ENCODE data around the gene SLC19A1. TPM values are rescaled to one million over a fixed set of nuclear protein-coding genes. Genes with fewer than 3 reads are reported as not detected.

SLC19A1 gene
- total RNA-seq, 1 donor from 2014 or later: 25.6 TPM

DNA sequence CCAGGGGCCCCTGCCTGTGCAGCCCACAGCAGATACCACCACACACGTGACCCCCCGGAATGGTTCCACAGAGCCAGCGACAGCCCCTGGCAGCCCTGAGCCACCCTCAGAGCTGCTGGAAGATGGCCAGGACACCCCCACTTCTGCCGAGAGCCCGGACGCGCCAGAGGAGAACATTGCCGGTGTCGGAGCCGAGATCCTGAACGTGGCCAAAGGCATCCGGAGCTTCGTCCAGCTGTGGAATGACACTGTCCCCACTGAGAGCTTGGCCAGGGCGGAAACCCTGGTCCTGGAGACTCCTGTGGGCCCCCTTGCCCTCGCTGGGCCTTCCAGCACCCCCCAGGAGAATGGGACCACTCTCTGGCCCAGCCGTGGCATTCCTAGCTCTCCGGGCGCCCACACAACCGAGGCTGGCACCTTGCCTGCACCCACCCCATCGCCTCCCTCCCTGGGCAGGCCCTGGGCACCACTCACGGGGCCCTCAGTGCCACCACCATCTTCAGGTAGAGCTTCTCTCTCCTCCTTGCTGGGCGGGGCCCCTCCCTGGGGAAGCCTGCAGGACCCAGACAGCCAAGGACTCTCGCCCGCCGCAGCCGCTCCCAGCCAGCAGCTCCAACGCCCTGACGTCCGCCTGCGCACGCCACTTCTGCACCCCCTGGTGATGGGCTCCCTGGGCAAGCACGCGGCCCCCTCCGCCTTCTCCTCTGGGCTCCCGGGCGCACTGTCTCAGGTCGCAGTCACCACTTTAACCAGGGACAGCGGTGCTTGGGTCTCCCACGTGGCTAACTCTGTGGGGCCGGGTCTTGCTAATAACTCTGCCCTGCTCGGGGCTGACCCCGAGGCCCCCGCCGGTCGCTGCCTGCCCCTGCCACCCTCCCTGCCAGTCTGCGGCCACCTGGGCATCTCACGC is 86.3 kb downstream of the SLC19A1 start:
- H3K27me3 Mint-ChIP-seq: no peaks in the 10 kb centered on the region
- no peak for DNase-seq (ENCODE audit: low spot score, unreplicated experiment)
- H3K36me3 Mint-ChIP-seq (ENCODE audit: insufficient read depth): peaks cover 7% of the 10 kb centered on the region
- TF ChIP-seq, protein P1, sequence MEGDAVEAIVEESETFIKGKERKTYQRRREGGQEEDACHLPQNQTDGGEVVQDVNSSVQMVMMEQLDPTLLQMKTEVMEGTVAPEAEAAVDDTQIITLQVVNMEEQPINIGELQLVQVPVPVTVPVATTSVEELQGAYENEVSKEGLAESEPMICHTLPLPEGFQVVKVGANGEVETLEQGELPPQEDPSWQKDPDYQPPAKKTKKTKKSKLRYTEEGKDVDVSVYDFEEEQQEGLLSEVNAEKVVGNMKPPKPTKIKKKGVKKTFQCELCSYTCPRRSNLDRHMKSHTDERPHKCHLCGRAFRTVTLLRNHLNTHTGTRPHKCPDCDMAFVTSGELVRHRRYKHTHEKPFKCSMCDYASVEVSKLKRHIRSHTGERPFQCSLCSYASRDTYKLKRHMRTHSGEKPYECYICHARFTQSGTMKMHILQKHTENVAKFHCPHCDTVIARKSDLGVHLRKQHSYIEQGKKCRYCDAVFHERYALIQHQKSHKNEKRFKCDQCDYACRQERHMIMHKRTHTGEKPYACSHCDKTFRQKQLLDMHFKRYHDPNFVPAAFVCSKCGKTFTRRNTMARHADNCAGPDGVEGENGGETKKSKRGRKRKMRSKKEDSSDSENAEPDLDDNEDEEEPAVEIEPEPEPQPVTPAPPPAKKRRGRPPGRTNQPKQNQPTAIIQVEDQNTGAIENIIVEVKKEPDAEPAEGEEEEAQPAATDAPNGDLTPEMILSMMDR (IDR thresholded peaks at IDR 0.05; ENCODE audit: unreplicated experiment): no peak
- no peaks in the 10 kb centered on the region for H3K9me3 Mint-ChIP-seq (ENCODE audit: low read depth)
- no peak overlapping the region for H3K27ac Mint-ChIP-seq
- H3K4me3 Mint-ChIP-seq (ENCODE audit: low read depth): no peak overlapping the region
- H3K4me1 Mint-ChIP-seq (ENCODE audit: low read depth): no peaks in the 10 kb centered on the region

DNA sequence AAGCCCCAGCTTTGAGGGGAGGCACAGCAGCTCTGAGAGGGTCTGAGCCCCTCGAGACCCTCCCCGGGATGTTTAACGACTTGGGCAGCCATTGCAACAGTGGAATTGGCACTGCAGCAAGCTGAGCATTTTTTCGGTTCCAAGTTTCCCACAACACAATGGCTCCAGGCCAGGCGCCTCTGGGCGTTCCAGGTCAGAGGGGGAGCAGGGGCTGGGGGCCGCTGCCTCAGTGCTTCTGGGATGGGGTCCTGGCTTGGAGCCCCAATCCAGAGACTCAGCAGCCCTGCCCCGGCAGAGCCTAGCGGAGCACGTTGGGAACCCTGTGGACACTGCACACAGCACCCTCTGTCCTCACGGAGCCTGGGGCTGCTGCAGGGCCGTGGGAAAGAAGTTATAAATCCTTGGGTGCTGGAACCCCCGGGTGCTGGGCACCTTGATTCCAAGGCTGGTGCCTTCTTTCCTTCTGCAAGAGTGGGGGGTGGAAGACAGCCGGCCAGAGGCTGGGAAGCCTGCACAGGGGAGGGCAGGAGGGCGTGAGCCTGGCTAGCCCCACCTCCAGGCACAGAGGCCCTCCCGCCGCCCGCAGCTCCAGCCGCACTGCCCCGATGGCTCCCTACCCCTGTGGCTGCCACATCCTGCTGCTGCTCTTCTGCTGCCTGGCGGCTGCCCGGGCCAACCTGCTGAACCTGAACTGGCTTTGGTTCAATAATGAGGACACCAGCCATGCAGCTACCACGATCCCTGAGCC is 87.1 kb downstream of the SLC19A1 start:
- Mint-ChIP-seq H3K27me3 (no peaks in the 10 kb centered on the region), H3K36me3 (ENCODE audit: insufficient read depth) (no peaks in the 10 kb centered on the region), H3K4me3 (ENCODE audit: low read depth) (no peak overlapping the region), H3K9me3 (ENCODE audit: low read depth) (no peaks in the 10 kb centered on the region), H3K4me1 (ENCODE audit: low read depth) (no peaks in the 10 kb centered on the region), H3K27ac (no peak overlapping the region)
- TF ChIP-seq, protein P1 (IDR thresholded peaks at IDR 0.05; ENCODE audit: unreplicated experiment): no peak
- DNase-seq (ENCODE audit: low spot score, unreplicated experiment): no peak

DNA sequence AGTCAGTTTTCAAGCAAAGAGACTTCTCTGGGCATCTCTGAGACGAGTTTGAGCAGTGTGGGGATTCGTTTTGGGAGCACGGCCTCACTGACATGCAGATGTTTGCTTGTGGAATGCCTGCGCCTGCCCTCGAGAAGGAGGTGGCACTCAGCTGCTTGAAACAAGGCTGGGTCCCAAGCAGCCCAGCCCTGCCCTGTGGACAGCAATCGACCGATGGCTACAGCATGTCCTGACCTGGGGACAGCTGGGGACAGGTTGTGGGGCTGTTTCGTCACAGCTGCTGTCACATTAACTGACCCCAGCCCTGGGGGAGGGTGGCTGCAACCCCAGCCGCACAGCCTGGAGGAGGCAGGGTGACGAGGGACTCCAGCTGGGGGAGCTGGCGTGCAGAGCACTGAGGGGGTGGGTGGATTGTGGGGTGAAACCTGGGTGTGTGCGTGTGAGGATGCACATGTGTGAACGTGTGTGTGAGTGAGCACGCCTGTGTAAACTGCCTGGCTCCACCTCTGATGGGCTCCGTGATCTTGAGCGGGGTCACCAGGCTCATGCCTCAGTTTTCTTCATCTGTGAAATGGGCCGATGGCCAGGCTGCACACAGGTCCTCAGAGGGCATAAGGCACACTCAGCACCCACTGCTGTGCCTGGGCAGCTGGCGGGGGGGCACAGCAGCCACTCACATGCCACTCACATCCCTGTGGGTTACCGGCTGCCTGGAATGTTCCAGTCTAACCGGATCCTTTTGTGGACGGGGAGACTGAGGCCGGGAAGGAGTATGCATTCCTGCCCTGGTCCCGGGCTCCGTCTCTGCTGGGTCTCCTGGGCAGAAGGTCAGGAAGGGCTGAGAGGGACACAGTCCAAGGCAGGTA is 87.9 kb downstream of the SLC19A1 start:
- TF ChIP-seq, protein P1 (IDR thresholded peaks at IDR 0.05; ENCODE audit: unreplicated experiment): no peak
- H3K27ac Mint-ChIP-seq: no peak overlapping the region
- no peaks in the 10 kb centered on the region for H3K27me3 Mint-ChIP-seq
- DNase-seq (ENCODE audit: low spot score, unreplicated experiment): no peak
- H3K9me3 Mint-ChIP-seq (ENCODE audit: low read depth): no peaks in the 10 kb centered on the region
- no peaks in the 10 kb centered on the region for H3K36me3 Mint-ChIP-seq (ENCODE audit: insufficient read depth)
- no peaks in the 10 kb centered on the region for H3K4me1 Mint-ChIP-seq (ENCODE audit: low read depth)
- H3K4me3 Mint-ChIP-seq (ENCODE audit: low read depth): no peak overlapping the region

DNA sequence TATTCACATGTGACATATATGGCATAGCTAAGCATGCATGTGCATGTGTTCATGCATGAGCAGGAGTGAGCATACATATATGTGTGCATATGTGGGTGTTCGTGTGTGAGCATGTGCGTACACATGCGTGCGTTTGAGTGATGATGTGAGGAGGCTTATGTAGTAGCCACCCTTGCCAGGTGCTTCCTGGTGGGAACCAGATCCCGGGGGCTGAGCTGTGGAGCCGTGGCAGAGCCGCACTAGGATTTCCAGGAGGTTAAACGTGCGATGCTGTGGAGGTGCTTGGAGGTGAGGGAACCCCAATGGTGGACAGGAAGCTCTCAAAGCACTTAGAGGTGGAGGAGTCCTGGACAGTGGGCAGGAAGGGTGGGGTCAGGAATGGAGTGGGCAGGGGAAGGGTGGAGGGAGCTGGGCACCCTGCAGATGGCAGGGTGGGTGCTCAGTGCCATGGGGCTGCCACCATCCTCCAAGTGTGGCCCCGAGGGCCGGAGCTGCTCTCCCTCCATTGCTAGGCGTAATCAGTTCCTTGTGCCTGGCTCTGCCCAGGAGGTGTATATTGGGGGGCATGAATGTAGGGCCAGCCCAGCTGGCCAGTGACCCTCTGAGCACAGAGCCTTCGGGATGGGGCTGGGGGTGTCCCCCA is 88.8 kb downstream of the SLC19A1 start:
- Mint-ChIP-seq H3K4me1 (ENCODE audit: low read depth) (no peaks in the 10 kb centered on the region), H3K4me3 (ENCODE audit: low read depth) (no peak overlapping the region), H3K27ac (no peak overlapping the region), H3K27me3 (no peaks in the 10 kb centered on the region), H3K9me3 (ENCODE audit: low read depth) (no peaks in the 10 kb centered on the region), H3K36me3 (ENCODE audit: insufficient read depth) (peaks cover 2% of the 10 kb centered on the region)
- DNase-seq (ENCODE audit: low spot score, unreplicated experiment): no peak
- TF ChIP-seq, protein P1 (IDR thresholded peaks at IDR 0.05; ENCODE audit: unreplicated experiment): no peak

All from progenitor cell of endocrine pancreas (in vitro differentiated cells).